H9 (cell line): ENCODE data around the gene ETV4. TPM values are rescaled to one million over a fixed set of nuclear protein-coding genes. Genes with fewer than 3 reads are reported as not detected.

Experiments used
- DNase-seq: peaks from one replicate; pipeline ENCODE4 v3.0.0-alpha.2; 2017
- H2AFZ ChIP-seq: one replicate; pipeline ENCODE4 v1.6.1; 2013; ENCODE audit warnings: mild to moderate bottlenecking, low read length, control low read depth, moderate library complexity
- H2AK5ac ChIP-seq: 2 replicates; pipeline ENCODE4 v1.6.1; 2013; ENCODE audit warnings: low read length, control low read depth, mixed read lengths; ENCODE audit not compliant: insufficient read length
- H2BK120ac ChIP-seq: one replicate; pipeline ENCODE4 v1.6.1; 2013; ENCODE audit warnings: low read depth, mild to moderate bottlenecking, low read length, control low read depth, inconsistent platforms; ENCODE audit not compliant: poor library complexity, severe bottlenecking
- H2BK12ac ChIP-seq: 2 replicates; pipeline ENCODE4 v1.6.1; 2013; ENCODE audit warnings: low read length, control low read depth, mixed read lengths, low read depth; ENCODE audit not compliant: insufficient read length
- H2BK15ac ChIP-seq: 2 replicates; pipeline ENCODE4 v1.6.1; 2013; ENCODE audit warnings: low read depth, low read length, control low read depth
- H2BK20ac ChIP-seq: one replicate; pipeline ENCODE4 v1.6.1; 2013; ENCODE audit warnings: low read depth, mild to moderate bottlenecking, low read length, control low read depth, inconsistent platforms; ENCODE audit not compliant: poor library complexity, severe bottlenecking
- H2BK5ac ChIP-seq: 2 replicates; pipeline ENCODE4 v1.6.1; 2013; ENCODE audit warnings: low read length, control low read depth, mixed read lengths; ENCODE audit not compliant: insufficient read length
- H3K14ac ChIP-seq: 2 replicates; pipeline ENCODE4 v1.6.1; 2013; ENCODE audit warnings: low read length, control low read depth; ENCODE audit not compliant: insufficient read depth
- H3K18ac ChIP-seq: 2 replicates; pipeline ENCODE4 v1.6.1; 2013; ENCODE audit warnings: low read depth, mild to moderate bottlenecking, mixed read lengths, low read length, control low read depth; ENCODE audit not compliant: insufficient read length
- H3K23ac ChIP-seq: 2 replicates; pipeline ENCODE4 v1.6.1; 2013; ENCODE audit warnings: low read length, control low read depth, mixed read lengths, low read depth; ENCODE audit not compliant: insufficient read length
- H3K23me2 ChIP-seq: 2 replicates; pipeline ENCODE4 v1.6.1; 2013; ENCODE audit warnings: low read depth, mild to moderate bottlenecking, mixed read lengths, low read length, control low read depth; ENCODE audit not compliant: insufficient read length, poor library complexity, severe bottlenecking
- H3K27ac ChIP-seq: 2 replicates; pipeline ENCODE4 v1.5.1; 2013; ENCODE audit warnings: low read length, control low read depth, mixed read lengths, low read depth; ENCODE audit not compliant: insufficient read length
- H3K27me3 ChIP-seq: 2 replicates; pipeline ENCODE4 v1.6.1; 2013; ENCODE audit warnings: low read length, control low read depth, inconsistent platforms; ENCODE audit not compliant: insufficient read depth
- H3K4ac ChIP-seq: 2 replicates; pipeline ENCODE4 v1.6.1; 2013; ENCODE audit warnings: low read depth, mild to moderate bottlenecking, control low read depth, inconsistent platforms, low read length, moderate library complexity
- H3K4me1 ChIP-seq: 2 replicates; pipeline ENCODE4 v1.6.1; 2013; ENCODE audit warnings: low read length, control low read depth, inconsistent platforms; ENCODE audit not compliant: insufficient read depth
- H3K4me2 ChIP-seq: 2 replicates; pipeline ENCODE4 v1.6.1; 2013; ENCODE audit warnings: low read length, control low read depth, mixed read lengths; ENCODE audit not compliant: insufficient read length, insufficient read depth
- H3K56ac ChIP-seq: 2 replicates; pipeline ENCODE4 v1.6.1; 2013; ENCODE audit warnings: low read depth, mild to moderate bottlenecking, mixed read lengths, low read length, control low read depth; ENCODE audit not compliant: insufficient read length
- H3K79me1 ChIP-seq: 2 replicates; pipeline ENCODE4 v1.6.1; 2013; ENCODE audit warnings: low read depth, mild to moderate bottlenecking, moderate library complexity, low read length, control low read depth, inconsistent platforms; ENCODE audit not compliant: insufficient read depth, poor library complexity, severe bottlenecking
- H3K79me2 ChIP-seq: 2 replicates; pipeline ENCODE4 v1.6.1; 2013; ENCODE audit warnings: low read length, control low read depth, inconsistent platforms; ENCODE audit not compliant: insufficient read depth
- H3K9ac ChIP-seq: 2 replicates; pipeline ENCODE4 v1.6.1; 2013; ENCODE audit warnings: low read length, control low read depth, mixed read lengths; ENCODE audit not compliant: insufficient read length; ENCODE audit errors: extremely low read depth
- H3K9me3 ChIP-seq: one replicate; pipeline ENCODE4 v1.6.1; 2013; ENCODE audit warnings: low read depth, low read length, inconsistent platforms; ENCODE audit not compliant: control insufficient read depth
- H3T11ph ChIP-seq: one replicate; pipeline ENCODE4 v1.6.1; 2013; ENCODE audit warnings: mild to moderate bottlenecking, low read length, control low read depth, inconsistent platforms
- H4K20me1 ChIP-seq: one replicate; pipeline ENCODE4 v1.6.1; 2013; ENCODE audit not compliant: control insufficient read depth, insufficient read length, insufficient read depth
- H4K5ac ChIP-seq: 2 replicates; pipeline ENCODE4 v1.6.1; 2013; ENCODE audit warnings: low read depth, mild to moderate bottlenecking, mixed read lengths, low read length, control low read depth; ENCODE audit not compliant: insufficient read length
- H4K8ac ChIP-seq: replicated peaks from 2 replicates; pipeline ENCODE4 v1.6.1; 2013; ENCODE audit warnings: low read length, control low read depth, mixed read lengths, low read depth; ENCODE audit not compliant: insufficient read length
- H4K91ac ChIP-seq: 2 replicates; pipeline ENCODE4 v1.6.1; 2013; ENCODE audit warnings: low read depth, mild to moderate bottlenecking, moderate library complexity, mixed read lengths, low read length, control low read depth; ENCODE audit not compliant: insufficient read length
- H3K27ac Mint-ChIP-seq, 3 experiments: 2 replicates in 2 of 3; 3 replicates in 1 of 3; pipeline ENCODE4 v1.8.0; 2020 to 2021; ENCODE audit warnings: mixed read lengths in 3 of 3, mild to moderate bottlenecking in 1 of 3, moderate library complexity in 1 of 3
- H3K27me3 Mint-ChIP-seq: 2 replicates; pipeline ENCODE4 v1.8.0; 2021; ENCODE audit warnings: low read depth, mild to moderate bottlenecking, moderate library complexity, mixed read lengths
- H3K36me3 Mint-ChIP-seq, 3 experiments: 2 replicates in 2 of 3; 3 replicates in 1 of 3; pipeline ENCODE4 v1.8.0; 2020 to 2021; ENCODE audit warnings: low read depth in 3 of 3, mixed read lengths in 3 of 3; ENCODE audit not compliant: insufficient read depth in 1 of 3
- H3K4me1 Mint-ChIP-seq, 2 experiments: 2 replicates each; pipeline ENCODE4 v1.8.0; 2020; ENCODE audit warnings: mixed read lengths in 2 of 2
- H3K4me3 Mint-ChIP-seq, 2 experiments: 2 replicates in 1 of 2; 3 replicates in 1 of 2; pipeline ENCODE4 v1.8.0; 2020 to 2021; ENCODE audit warnings: mild to moderate bottlenecking in 2 of 2, mixed read lengths in 2 of 2, moderate library complexity in 1 of 2
- H3K9me3 Mint-ChIP-seq, 2 experiments: 2 replicates in 1 of 2; 3 replicates in 1 of 2; pipeline ENCODE4 v1.8.0; 2020; ENCODE audit warnings: mild to moderate bottlenecking in 2 of 2, mixed read lengths in 2 of 2, moderate library complexity in 1 of 2
- WGBS: extraction: QIAGEN DNeasy Blood & Tissue Kit; methylation state at CpG from one replicate; pipeline ENCODE4 v1.1.7; 2013; ENCODE audit warnings: missing lambda C conversion rate, low lambda C conversion rate, mixed read lengths; ENCODE audit not compliant: insufficient read length; ENCODE audit errors: extremely low coverage; 5-methylcytosine and 5-hydroxymethylcytosine counted together
- total RNA-seq: library from RNA; stranded (reverse); gene quantifications from 2 replicates; pipeline ENCODE4 v1.2.1, GENCODE V29; 2021
- TF ChIP-seq, protein P1 (sequence below): fragments of 200-600 bp; sonication (generic); conservative IDR thresholded peaks from 3 replicates; pipeline ENCODE4 v1.8.0; 2021; ENCODE audit warnings: antibody characterized with exemption, mild to moderate bottlenecking

ETV4 gene
- total RNA-seq, 1 experiment from 2014 or later = 74.4 TPM

DNA sequence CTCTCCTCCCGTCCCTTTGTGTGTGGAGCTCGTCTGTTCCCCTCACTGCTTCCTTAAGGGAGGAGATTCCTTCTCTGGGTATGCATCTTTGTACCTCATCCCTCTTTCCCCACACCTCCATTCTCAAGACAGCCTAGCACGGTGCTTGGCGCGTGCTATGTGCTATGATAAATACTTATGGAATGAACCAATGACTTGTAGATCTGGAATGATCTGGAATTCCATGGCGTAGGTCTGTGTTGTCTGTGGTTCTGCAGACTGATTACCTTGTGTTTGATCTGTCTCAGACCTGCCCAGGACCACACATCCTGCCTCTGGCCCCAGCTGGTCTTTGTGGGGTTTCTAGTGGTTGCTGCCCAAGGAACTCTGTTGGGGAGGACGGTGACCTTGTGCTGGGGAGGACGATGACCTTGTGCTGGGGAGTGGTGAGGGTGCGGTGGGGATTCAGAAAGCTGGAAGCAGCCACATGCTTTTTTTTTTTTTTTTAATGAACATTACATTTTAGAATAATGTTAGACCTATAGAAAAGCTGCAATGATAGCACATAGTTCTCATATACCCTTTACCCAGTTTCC, 33.5 kb upstream of the ETV4 start:
- Histone ChIP-seq H3K27me3 (no peaks in the 10 kb centered on the region), H3K14ac (no peak overlapping the region), H3K79me2 (no peaks in the 10 kb centered on the region), H2BK12ac (no peak overlapping the region), H3K4me1 (no peaks in the 10 kb centered on the region), H4K20me1 (no peaks in the 10 kb centered on the region), H4K5ac (no peak overlapping the region), H2BK120ac (no peak overlapping the region), H3K23me2 (peaks cover 3% of the 10 kb centered on the region), H2AK5ac (no peak overlapping the region), H2BK20ac (no peak overlapping the region), H3K9ac (no peak overlapping the region), H3K9me3 (no peaks in the 10 kb centered on the region), H3K56ac (no peak overlapping the region), H4K8ac (no peak overlapping the region), H2BK5ac (no peak overlapping the region), H2AFZ (no peak overlapping the region), H3K79me1 (no peaks in the 10 kb centered on the region), H2BK15ac (no peak overlapping the region), H3K18ac (no peak overlapping the region), H4K91ac (no peak overlapping the region), H3K4ac (no peak overlapping the region), H3K27ac (no peak overlapping the region), H3K23ac (no peak overlapping the region), H3K4me2 (no peak overlapping the region), H3T11ph (no peak overlapping the region)
- Mint-ChIP-seq H3K36me3 (no peaks in the 10 kb centered on the region), H3K27me3 (peaks cover 2% of the 10 kb centered on the region; the same call in 1 of the 2 replicates), H3K4me3 (0 out of 5 replicates have a peak overlapping the region, but pooled peaks of 1 of the 2 experiments have one; percentile 2), H3K4me1 (peaks cover 35 to 36% of the 10 kb centered on the region in 2 experiments), H3K27ac (peak overlapping the region in 2 of 3 experiments; percentile 78 to 86; a peak in 5 of 7 replicates), H3K9me3 (no peaks in the 10 kb centered on the region; a peak in 1 of 5 replicates)
- WGBS = no CpG with 5 or more reads among the region's 9 CpGs
- TF ChIP-seq, protein P1, sequence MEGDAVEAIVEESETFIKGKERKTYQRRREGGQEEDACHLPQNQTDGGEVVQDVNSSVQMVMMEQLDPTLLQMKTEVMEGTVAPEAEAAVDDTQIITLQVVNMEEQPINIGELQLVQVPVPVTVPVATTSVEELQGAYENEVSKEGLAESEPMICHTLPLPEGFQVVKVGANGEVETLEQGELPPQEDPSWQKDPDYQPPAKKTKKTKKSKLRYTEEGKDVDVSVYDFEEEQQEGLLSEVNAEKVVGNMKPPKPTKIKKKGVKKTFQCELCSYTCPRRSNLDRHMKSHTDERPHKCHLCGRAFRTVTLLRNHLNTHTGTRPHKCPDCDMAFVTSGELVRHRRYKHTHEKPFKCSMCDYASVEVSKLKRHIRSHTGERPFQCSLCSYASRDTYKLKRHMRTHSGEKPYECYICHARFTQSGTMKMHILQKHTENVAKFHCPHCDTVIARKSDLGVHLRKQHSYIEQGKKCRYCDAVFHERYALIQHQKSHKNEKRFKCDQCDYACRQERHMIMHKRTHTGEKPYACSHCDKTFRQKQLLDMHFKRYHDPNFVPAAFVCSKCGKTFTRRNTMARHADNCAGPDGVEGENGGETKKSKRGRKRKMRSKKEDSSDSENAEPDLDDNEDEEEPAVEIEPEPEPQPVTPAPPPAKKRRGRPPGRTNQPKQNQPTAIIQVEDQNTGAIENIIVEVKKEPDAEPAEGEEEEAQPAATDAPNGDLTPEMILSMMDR = no peak
- no peak for DNase-seq
